Esophagus muscularis mucosa (tissue), 3 donors: ENCODE data around the gene PCDHA8.

Experiments
- CTCF ChIP-seq, 3 experiments: fragments of 200-600 bp in 2 of 3; fragments of 450-650 bp in 1 of 3; sonication (generic) in 2 of 3; IDR thresholded peaks; one replicate each; pipeline ENCODE4 v1.5.1; 2017 to 2019; ENCODE audit warnings: antibody characterized with exemption in 3 of 3, mild to moderate bottlenecking in 2 of 3, moderate library complexity in 1 of 3
- POLR2A ChIP-seq: fragments of 450-650 bp; IDR thresholded peaks from one replicate; pipeline ENCODE4 v1.6.1; 2017; ENCODE audit warnings: antibody characterized with exemption, moderate library complexity, mild to moderate bottlenecking, low read depth
- POLR2AphosphoS5 ChIP-seq, 2 donors: sonication (generic); formaldehyde crosslinking; IDR thresholded peaks; one replicate each; pipeline ENCODE4 v1.6.1; 2017; ENCODE audit warnings: antibody characterized with exemption in 2 of 2

DNA sequence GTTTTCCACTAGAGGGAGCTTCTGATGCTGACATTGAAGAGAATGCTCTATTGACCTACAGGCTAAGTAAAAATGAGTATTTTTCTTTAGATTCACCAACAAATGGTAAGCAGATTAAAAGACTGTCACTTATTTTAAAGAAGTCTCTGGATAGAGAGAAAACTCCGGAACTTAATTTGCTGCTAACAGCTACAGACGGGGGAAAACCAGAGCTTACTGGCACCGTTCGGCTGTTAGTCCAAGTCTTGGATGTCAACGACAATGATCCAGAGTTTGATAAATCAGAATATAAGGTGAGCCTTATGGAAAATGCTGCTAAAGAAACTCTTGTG is 28.5 kb downstream of the PCDHA8 start:
- TF ChIP-seq CTCF (IDR thresholded peaks at IDR 0.05) (no peak), POLR2AphosphoS5 (IDR thresholded peaks at IDR 0.05) (no peak), POLR2A (no peak)
